HL-60 (cell line): ENCODE results near the gene GAMT.
A peak's percentile ranks its signal among the peaks of the same experiment; 100 is the strongest.

Experiments used
- DNase-seq, 2 experiments: peaks; one replicate each; pipeline ENCODE4 v3.0.0-alpha.2; 2010 to 2020; ENCODE audit warnings: low read depth in 1 of 2, low spot score in 1 of 2
- H3K27ac ChIP-seq: fragments of 250-450 bp; sonication (Bioruptor Pico); replicated peaks from 2 replicates; pipeline ENCODE4 v1.5.1; 2020; ENCODE audit warnings: mild to moderate bottlenecking, moderate library complexity
- H3K27me3 ChIP-seq: fragments of 250-450 bp; sonication (Bioruptor Pico); 2 replicates; pipeline ENCODE4 v1.5.1; 2021; ENCODE audit warnings: mild to moderate bottlenecking, moderate library complexity; ENCODE audit not compliant: insufficient read depth, poor library complexity, severe bottlenecking
- H3K4me3 ChIP-seq: replicated peaks from 2 replicates; pipeline ENCODE4 v1.5.1; 2011; ENCODE audit warnings: mild to moderate bottlenecking, control low read depth, low read length; ENCODE audit not compliant: insufficient read depth
- GABPA ChIP-seq: IDR thresholded peaks from 2 replicates; pipeline ENCODE4 v1.6.1; 2012; ENCODE audit warnings: low read depth
- POLR2AphosphoS5 ChIP-seq: IDR thresholded peaks from 2 replicates; pipeline ENCODE4 v1.6.1; 2012; ENCODE audit warnings: low read depth
- REST ChIP-seq: IDR thresholded peaks from 2 replicates; pipeline ENCODE4 v1.6.1; 2012; ENCODE audit warnings: low read depth; ENCODE audit not compliant: insufficient replicate concordance
- SPI1 ChIP-seq: IDR thresholded peaks from 2 replicates; pipeline ENCODE4 v1.6.1; 2012; ENCODE audit warnings: low read depth, mild to moderate bottlenecking, borderline replicate concordance
- TF ChIP-seq, protein P1 (sequence below): IDR thresholded peaks from one replicate; pipeline ENCODE4 v1.5.1; 2011; ENCODE audit warnings: low read length, control low read depth, inconsistent platforms; ENCODE audit not compliant: insufficient read depth

Gene GAMT

GRCh38 chr19:1433119-1434039, 32.0 kb upstream of the GAMT start:
- Histone ChIP-seq H3K27me3 (no peaks in the 10 kb centered on the region), H3K27ac (no peak overlapping the region), H3K4me3 (no peak overlapping the region)
- TF ChIP-seq SPI1 (no peak), REST (no peak), POLR2AphosphoS5 (peak; percentile 15; the same call in 1 of the 2 replicates), GABPA (no peak)
- TF ChIP-seq, protein P1, sequence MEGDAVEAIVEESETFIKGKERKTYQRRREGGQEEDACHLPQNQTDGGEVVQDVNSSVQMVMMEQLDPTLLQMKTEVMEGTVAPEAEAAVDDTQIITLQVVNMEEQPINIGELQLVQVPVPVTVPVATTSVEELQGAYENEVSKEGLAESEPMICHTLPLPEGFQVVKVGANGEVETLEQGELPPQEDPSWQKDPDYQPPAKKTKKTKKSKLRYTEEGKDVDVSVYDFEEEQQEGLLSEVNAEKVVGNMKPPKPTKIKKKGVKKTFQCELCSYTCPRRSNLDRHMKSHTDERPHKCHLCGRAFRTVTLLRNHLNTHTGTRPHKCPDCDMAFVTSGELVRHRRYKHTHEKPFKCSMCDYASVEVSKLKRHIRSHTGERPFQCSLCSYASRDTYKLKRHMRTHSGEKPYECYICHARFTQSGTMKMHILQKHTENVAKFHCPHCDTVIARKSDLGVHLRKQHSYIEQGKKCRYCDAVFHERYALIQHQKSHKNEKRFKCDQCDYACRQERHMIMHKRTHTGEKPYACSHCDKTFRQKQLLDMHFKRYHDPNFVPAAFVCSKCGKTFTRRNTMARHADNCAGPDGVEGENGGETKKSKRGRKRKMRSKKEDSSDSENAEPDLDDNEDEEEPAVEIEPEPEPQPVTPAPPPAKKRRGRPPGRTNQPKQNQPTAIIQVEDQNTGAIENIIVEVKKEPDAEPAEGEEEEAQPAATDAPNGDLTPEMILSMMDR: no peak
- DNase-seq: no peak

DNA sequence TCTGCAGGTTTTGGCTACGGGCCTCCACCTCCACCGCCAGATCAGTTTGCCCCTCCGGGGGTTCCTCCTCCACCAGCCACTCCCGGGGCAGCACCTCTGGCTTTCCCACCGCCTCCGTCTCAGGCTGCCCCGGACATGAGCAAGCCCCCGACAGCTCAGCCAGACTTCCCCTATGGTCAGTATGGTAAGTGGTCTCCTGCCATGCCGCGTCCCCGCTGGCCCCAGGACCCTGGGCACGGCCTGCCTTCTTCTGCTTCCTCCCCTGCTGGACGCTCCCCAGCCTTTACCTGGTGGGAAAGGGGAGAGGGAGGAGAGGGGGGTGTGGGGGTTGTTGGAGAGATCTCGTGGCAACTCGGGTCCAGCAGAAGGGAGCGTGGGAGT, 31.2 kb upstream of the GAMT start:
- no peak for DNase-seq
- TF ChIP-seq SPI1: no peak
- TF ChIP-seq, protein P1: no peak
- no peak for TF ChIP-seq POLR2AphosphoS5
- TF ChIP-seq REST: no peak
- Histone ChIP-seq H3K27ac (no peak overlapping the region), H3K27me3 (no peaks in the 10 kb centered on the region), H3K4me3 (no peak overlapping the region)

- DNase-seq: no peak
- Histone ChIP-seq H3K27ac (no peak overlapping the region), H3K27me3 (no peaks in the 10 kb centered on the region), H3K4me3 (no peak overlapping the region)
- TF ChIP-seq SPI1: no peak
- peak; percentile 39; the same call in 1 of the 2 replicates for TF ChIP-seq POLR2AphosphoS5
These were observed 30.6 kb upstream of the GAMT start for GRCh38 chr19:1431759-1432506.

DNA sequence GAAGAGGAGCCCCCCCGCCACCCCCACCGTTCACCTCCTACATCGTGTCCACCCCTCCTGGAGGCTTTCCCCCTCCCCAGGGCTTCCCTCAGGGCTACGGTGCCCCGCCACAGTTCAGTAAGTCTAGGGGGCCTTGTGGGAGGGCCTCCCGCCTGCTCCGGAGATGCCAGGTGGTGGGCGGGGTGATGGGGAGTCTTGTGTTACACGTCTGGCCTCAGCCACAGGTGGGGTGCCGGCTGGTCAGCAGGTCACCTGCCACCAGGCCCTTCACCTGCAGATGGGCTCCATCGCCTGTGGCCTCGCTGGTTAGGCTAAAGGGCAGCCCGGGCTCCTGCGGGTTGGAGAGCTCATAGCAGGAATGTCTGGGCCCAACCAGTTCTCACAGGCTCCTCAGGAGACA, 28.9 kb upstream of the GAMT start:
- Histone ChIP-seq H3K27me3 (no peaks in the 10 kb centered on the region), H3K27ac (no peak overlapping the region)

More for the DNA sequence above, 28.9 kb upstream of the GAMT start:
- TF ChIP-seq REST: no peak
- no peak for TF ChIP-seq GABPA
- TF ChIP-seq POLR2AphosphoS5: no peak
- no peak for TF ChIP-seq SPI1
- TF ChIP-seq, protein P1: no peak
- DNase-seq: no peak
- H3K4me3 ChIP-seq: no peak overlapping the region
